Panc1 (cell line): ENCODE measurements around the gene CYP2W1.

Source experiments
- CTCF ChIP-seq: fragments of 450-650 bp; IDR thresholded peaks from 2 replicates; pipeline ENCODE4 v1.5.1; 2017; ENCODE audit warnings: mild to moderate bottlenecking
- POLR2AphosphoS5 ChIP-seq: IDR thresholded peaks from 2 replicates; pipeline ENCODE4 v1.6.1; 2012; ENCODE audit warnings: mild to moderate bottlenecking, low read depth, low read length, moderate library complexity
- REST ChIP-seq, 2 experiments: IDR thresholded peaks; 2 replicates each; pipeline ENCODE4 v1.6.1; 2011 to 2012; ENCODE audit warnings: low read depth in 2 of 2, control low read depth in 1 of 2, low read length in 1 of 2, mild to moderate bottlenecking in 1 of 2, moderate library complexity in 1 of 2; ENCODE audit not compliant: insufficient read depth in 1 of 2
- TCF7L2 ChIP-seq: IDR thresholded peaks from 2 replicates; pipeline ENCODE4 v1.6.1; 2011; ENCODE audit warnings: mild to moderate bottlenecking, low read depth, low read length, inconsistent platforms

GRCh38 chr7:1021931-1022330 is 39.0 kb downstream of the CYP2W1 start:
- TF ChIP-seq REST (IDR thresholded peaks at IDR 0.05; ENCODE audit: insufficient read depth in 1 of 2, low read depth in 2 of 2, low read length in 1 of 2) (no peak), CTCF (no peak), TCF7L2 (no peak), POLR2AphosphoS5 (no peak)
